GM19463 (cell line): ENCODE measurements around the gene CCDC85B.

ENCODE experiments used
- ATAC-seq: cut with Tn5 transposase; IDR thresholded peaks from one replicate; pipeline ENCODE4 v1.9.1; 2021; ENCODE audit warnings: mild to moderate bottlenecking, moderate library complexity; ENCODE audit not compliant: unreplicated experiment

Gene CCDC85B

DNA sequence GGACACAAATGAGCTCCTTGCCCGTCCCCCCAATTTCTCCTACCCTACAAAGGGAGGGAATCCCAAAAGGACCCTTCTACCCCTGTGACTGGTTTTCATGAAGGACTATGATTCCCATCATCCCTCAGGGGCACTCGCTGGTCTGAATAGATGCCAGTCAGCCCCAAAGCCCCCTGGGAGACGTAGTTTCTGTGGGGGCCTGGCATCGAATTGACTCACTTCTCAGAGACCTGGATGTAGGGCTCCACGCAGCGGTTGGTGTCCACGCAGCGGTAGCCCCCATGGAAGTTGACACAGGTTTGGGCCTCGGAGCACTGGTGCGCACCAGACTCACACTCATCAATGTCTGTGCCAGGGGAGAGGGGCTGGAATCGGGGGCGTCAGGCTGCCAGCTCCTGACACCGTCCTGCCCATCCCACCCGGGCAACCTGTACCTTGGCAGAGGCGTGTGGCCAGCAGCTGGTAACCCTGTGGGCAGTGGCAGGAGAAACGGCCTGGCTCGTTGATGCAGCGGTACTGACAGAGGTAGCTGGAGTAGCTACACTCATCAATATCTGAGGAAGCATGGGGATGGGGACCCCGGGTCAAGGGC, 22.3 kb upstream of the CCDC85B start:
- ATAC-seq = no peak

GRCh38 chr11:65868907-65869306, 21.6 kb upstream of the CCDC85B start:
- no peak for ATAC-seq

- ATAC-seq = no peak
These were observed 20.7 kb upstream of the CCDC85B start for GRCh38 chr11:65869643-65870306.

- ATAC-seq = no peak
These were observed 20.2 kb upstream of the CCDC85B start for GRCh38 chr11:65870307-65870658.

GRCh38 chr11:65870706-65871681, 19.5 kb upstream of the CCDC85B start:
- ATAC-seq = no peak

DNA sequence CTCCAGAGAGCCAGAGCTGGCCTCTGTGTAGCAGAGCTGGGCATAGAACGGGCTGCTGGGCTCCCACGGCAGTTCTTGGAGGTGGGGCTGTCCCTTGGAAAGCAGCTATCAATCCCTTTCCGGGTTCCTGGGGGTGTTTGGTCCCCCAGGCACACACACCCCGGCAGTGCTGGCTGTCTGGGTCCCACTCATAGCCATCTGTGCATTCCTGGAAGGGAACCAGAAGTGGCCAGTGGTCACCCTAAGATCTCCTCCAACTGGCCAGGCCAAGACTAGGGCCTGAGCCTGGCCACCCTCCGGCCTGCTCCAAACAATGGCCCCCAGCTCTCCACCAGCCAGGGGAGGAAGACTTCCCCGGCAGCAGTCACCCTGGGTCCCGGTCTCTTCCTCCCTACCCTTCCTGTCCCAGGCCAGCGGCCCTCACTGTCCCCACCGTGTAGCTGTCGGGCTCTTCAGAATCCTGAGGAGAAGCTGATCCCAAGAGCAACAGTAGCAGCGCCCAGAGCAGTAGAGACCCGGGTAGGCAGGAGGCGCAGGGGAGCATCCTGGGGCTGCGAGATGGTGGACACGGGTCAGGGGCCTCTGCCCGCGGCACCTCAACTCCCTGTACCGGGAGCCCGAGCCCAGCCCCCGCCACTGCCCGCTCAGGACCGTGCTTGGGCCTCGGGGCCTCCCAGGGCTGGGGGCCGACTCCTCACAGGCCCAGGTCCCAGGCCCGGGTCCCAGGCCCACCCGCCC, 18.5 kb upstream of the CCDC85B start:
- no peak for ATAC-seq

- ATAC-seq = no peak
These were observed 17.7 kb upstream of the CCDC85B start, which contains the start of gene EFEMP2 for GRCh38 chr11:65872586-65873317. Gene EFEMP2, minus strand, starts transcription at chr11:65872800. Its CDS starts 446 bp downstream, at chr11:65872354.

GRCh38 chr11:65873318-65874156, 16.9 kb upstream of the CCDC85B start:
- peak; percentile 77 for ATAC-seq

- no peak for ATAC-seq
These were observed 10.9 kb upstream of the CCDC85B start, which contains the start of gene CTSW for GRCh38 chr11:65879617-65880016. Gene CTSW, plus strand, starts transcription at chr11:65879837. Its CDS starts 18 bp downstream, at chr11:65879855.

DNA sequence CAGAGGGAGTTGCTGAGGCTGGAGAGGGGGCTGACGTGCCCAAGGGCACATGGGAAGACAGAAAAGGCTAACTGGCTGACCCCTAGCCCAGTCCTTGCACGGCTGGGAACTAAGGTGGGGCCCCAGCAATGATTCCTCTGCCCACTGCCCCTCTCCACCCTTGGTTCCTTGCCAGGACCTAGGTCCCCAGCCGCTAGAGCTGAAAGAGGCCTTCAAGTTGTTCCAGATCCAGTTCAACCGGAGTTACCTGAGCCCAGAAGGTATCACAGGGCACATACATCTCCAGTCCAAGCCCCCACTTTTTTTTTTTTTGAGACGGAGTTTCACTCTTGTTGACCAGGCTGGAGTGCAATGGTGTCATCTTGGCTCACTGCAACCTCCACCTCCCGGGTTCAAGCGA, 10.4 kb upstream of the CCDC85B start:
- no peak for ATAC-seq

DNA sequence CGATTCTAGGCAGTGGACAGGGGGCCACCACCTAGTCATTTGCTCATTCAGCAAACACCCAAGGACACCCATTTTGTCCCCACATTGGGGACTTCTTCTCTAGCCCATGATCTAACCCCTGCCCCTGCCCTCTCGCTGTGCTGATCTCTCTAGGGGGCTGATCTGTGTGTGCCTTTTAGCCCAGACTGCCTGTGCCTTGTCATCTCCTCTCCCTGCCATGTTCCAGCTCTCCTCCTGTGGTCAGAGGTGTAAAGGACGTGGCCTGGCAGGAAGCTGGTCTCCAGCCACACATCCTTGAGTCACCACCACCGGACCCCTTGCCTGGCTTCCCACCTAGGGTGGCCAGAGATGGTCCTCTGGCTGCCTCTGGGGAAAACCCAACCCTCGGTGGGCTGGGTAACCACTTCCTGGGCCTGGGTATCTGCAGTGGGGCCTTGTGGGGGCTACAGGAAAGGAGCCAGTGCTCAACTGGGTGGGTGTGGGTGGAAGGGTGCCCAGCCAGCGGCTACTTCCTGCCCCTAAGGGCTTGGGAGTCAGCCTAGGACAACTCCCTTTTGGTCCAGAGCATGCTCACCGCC, 9.5 kb upstream of the CCDC85B start:
- ATAC-seq = no peak

DNA sequence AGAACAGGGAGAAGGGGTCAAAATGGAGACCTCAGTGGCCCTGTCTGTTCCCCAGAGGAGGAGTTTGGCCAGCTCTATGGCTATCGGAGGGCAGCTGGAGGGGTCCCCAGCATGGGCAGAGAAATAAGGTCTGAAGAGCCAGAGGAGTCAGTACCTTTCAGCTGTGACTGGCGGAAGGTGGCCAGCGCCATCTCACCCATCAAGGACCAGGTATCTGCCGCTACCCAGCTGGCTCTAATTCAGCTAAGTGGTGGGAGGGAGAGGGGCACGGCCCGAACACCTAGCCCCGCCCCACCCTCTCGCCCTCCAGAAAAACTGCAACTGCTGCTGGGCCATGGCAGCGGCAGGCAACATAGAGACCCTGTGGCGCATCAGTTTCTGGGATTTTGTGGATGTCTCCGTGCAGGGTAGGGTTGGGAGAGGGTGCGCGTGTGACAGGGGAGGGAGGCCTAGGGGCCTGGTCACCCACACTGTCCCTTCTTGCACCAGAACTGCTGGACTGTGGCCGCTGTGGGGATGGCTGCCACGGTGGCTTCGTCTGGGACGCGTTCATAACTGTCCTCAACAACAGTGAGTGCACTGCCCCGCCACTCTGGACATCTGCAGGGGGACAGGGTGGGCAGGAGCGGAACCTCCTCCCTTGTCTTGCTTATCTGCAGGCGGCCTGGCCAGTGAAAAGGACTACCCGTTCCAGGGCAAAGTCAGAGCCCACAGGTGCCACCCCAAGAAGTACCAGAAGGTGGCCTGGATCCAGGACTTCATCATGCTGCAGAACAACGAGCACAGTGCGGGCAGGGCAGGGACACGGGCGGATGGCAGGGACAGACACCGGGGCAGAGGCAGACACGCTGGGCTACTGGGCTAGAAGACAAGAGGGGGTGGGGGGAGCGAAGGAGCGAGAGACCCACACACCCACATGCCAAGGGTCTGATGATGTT, 8.1 kb upstream of the CCDC85B start:
- no peak for ATAC-seq

GRCh38 chr11:65883058-65883761, 7.3 kb upstream of the CCDC85B start:
- no peak for ATAC-seq

DNA sequence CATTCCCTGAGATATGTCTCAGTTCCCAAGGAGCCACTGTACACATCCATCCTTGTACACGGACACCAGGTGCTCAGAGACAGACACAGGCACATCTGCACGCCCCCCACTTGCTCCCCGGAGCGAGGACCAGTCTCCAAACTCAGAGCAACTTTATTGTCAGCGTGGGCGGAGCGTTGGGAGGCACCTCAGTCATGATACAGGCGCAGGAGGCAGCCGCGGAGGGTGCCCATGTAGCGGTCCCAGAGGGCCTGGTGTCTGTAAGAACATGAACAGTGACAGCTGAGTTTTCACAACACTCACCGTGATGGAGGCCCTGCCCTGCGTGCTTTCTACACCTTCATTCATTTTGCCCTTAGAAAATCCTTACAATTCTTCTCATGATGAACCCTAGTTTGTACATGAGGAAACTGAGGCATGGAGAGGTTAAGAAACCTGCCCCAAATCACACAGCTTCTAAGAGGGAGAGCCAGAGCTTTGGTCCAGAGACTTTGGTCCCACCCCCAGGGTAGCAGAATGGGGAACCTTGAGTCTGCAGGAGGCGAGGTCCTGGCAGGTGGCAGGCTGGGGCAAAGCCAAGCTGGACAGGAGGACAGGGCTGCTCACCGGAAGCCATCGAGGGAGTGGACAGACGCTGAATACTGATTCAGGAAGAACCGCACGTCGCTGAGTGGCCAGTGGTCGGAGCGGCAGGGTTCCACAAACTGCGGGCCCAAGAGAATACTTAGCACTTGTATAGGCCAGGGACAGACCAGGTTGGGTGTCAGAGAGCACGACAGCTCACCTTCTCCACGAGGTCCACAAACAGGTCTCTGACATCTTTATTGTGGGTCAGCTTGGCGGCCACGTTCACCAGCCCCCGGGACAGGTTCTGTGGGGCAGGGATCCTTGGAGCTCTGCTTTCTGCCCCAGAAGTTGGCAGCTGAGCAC, 6.4 kb upstream of the CCDC85B start:
- ATAC-seq = no peak

GRCh38 chr11:65884716-65885092, 5.8 kb upstream of the CCDC85B start:
- no peak for ATAC-seq

DNA sequence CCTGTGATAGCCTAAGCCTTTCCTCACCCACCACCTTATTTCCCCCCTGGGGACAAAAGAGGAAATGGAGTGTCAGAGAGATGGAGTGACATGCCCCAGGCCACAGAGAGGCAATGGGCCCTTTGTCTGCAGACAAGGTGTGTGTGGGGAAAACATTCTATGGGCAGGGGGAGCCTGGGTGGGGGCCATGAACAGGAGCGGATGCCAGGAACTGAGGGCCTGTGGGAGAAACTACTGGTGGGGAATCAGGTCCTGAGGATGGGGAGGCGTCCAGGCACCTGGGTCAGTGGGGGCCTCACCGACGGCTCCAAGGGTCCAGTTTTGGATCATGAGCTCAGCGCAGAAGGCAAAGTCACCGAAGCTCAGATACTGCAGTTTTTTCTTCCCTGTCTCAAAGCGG, 5.2 kb upstream of the CCDC85B start:
- ATAC-seq = no peak
